NCI-H128 (cell line): ENCODE data around the gene DIPK1B.
"Not testable (repeated sequence)": the region's sequence is repeated elsewhere in the genome, so short reads cannot be mapped to it uniquely, and the experiment has no call there.

Experiments used
- DNase-seq: peaks from one replicate; lab custom pipeline; 2025; ENCODE audit not compliant: unreplicated experiment; lab: John Stamatoyannopoulos, UW

DIPK1B gene

DNA sequence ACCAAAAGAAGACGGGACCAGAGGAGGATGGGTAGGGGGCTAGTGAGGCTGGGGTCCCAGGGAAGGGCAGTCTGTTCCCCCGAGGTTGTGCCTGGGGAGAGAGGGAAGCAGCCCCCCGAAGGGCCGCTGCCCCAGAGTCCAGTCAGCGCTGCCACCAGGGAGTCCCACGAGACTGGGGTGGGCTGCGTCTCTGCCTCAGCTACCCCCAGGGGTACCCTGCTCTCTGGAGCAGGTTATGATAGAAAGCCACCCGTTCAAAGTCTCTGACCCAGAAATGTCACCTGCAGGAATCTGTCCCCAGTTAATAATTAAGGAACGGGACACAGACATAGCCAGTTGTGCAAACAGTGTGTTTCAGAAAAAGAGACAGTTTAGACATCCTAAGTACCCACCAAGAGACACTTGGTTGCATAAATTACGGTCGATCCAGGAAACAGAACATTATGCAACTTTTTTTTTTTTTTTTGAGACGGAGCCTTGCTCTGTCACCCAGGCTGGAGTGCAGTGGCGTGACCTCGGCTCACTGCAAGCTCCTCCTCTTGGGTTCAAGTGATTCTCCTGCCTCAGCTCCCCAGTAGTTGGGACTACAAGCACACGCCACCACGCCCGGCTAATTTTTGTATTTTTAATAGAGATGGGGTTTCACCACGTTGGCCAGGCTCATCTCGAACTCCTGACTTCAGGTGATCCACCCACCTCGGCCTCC is 14.4 kb upstream of the DIPK1B start:
- no peak for DNase-seq

- DNase-seq, result no peak
Measured at GRCh38 chr9:136698635-136699246, 13.6 kb upstream of the DIPK1B start.

DNA sequence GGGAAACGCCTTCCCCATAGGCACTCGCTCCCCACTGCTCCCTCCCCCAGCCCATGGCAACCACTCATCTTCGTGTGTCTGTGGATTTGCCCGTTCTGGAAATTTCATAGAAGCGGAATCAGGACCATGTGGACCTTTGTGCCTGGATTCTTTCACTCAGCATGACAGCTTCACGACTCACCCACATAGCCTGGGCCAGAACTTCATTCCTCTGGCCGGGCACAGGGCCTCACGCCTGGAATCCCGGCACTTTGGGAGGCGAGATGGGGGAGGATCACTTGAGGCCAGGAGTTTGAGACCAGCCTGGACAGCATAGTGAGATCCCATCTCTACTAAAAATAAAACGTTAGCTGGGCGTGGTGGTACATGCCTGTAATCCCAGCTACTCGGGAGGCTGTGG is 12.1 kb upstream of the DIPK1B start:
- no peak for DNase-seq

GRCh38 chr9:136700959-136701667 is 11.3 kb upstream of the DIPK1B start:
- no peak for DNase-seq

GRCh38 chr9:136701668-136702053 is 10.7 kb upstream of the DIPK1B start:
- DNase-seq, result no peak

- no peak for DNase-seq
Measured at GRCh38 chr9:136703276-136703860, 9.0 kb upstream of the DIPK1B start.

DNA sequence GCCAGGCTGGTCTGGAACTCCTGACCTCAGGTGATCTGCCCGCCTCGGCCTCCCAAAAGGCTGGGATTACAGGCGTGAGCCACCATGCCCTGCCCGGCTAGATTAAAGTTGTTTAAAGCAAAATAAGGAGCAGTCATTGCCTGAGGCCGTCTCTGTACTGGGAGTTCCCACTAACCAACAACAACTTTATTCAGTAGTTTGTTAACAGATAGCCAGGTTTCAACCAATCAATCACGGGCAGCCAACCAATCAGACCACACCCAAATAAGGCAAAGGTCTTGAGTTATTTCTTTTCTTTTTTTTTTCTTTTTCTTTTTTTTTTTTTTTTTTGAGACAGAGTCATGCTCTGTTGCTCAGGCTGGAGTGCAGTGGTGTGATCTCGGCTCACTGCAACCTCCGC is 7.6 kb upstream of the DIPK1B start:
- not testable (repeated sequence) for DNase-seq

DNA sequence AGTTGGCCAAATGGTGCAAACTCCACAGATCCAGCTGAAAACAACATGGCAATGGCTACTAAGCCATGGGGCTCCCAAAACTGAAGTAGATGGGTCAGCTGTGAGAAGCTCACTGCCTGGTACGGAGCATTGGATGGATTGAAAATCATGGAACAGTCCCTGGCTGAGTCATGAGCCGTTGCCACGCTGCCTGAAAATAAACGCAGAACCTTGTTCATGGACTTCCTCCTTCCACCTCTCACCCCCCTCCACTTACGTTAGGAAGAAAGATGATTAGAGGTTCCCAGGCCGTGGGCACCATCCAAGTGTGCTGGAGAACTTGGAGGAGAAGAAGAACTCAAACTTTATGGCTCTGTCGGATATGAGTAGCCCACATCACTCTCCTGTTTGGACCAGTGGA is 6.8 kb upstream of the DIPK1B start:
- DNase-seq, result no peak

DNA sequence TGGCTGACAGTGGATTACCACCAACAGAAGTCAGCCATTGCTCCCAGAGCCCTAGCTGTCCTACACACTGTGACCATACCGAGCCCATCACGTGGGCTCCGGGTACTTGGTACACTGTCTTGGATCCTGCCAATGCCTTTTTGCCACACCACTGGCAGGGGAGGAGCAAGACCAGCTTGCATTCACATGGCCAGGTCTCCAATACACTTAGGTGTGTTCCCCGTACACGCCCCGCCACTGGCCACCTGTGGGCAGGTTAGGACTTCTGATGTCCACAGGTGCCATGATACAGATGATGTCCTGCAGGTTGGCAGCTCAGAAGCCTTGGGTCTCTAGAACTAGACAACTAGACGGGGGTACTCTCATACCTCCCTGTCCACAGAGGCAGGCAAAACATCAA is 5.4 kb upstream of the DIPK1B start:
- DNase-seq, result no peak

- no peak for DNase-seq
Measured at GRCh38 chr9:136707849-136708517, 4.4 kb upstream of the DIPK1B start.

- no peak for DNase-seq
Measured at GRCh38 chr9:136709454-136710109, 2.8 kb upstream of the DIPK1B start.

- no peak for DNase-seq
Measured at GRCh38 chr9:136710543-136710942, 1.8 kb upstream of the DIPK1B start.

DNA sequence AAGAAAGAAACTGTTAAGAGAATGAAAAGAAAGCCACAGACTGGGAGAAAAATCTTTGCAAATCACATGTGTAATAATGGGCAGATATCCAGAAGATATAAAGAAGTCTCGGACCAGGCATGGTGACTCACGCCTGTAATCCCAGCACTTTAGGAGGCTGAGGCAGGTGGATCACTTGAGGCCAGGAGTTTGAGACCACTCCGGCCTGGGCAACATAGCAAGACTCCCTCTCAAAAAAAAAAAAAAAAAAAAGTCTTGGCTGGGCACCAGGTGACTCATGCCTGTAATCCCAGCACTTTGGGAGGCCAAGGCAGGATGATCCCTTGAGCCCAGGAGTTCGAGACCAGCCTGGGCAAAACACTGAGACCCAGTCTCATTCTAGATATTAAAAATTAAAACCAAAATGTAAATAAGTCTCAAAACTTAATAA is 1.1 kb upstream of the DIPK1B start:
- not testable (repeated sequence) for DNase-seq

- DNase-seq, result no peak
Measured at GRCh38 chr9:136712690-136713544, 545 bp downstream of the DIPK1B start.

GRCh38 chr9:136713550-136713949 is 1.2 kb downstream of the DIPK1B start:
- DNase-seq, result no peak

GRCh38 chr9:136714096-136714892 is 1.9 kb downstream of the DIPK1B start:
- DNase-seq, result no peak

DNA sequence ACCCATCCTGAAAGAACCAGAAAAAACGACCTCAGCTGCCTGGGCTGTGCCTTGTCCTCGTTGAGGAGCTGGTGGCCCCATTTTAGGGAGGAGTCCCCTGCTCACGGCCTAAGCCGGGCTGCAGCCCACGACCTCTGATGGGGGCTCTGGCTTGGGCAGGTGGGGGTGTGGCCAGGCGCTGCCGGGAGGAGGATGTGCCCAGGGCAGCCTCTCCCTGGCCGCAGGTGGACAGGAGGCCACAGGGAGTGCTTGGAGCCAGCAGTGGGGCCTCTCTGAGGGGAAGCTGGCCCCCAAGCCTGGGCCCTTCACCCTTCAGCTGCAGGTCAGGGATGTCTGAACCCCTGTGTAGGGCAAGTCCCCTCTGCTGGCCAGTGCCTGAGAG is 2.5 kb downstream of the DIPK1B start:
- no peak for DNase-seq

GRCh38 chr9:136717399-136717798 is 5.0 kb downstream of the DIPK1B start:
- DNase-seq, result no peak
